Bone marrow (tissue), 2 donors: Measurements from ENCODE around the gene INTS4.
"Not testable (repeated sequence)": the region's sequence is repeated elsewhere in the genome, so short reads cannot be mapped to it uniquely, and the experiment has no call there.

Experiments used
- DNase-seq, 2 donors: peaks; one replicate each; lab custom pipeline; 2025; lab: John Stamatoyannopoulos, UW

INTS4 gene

GRCh38 chr11:77878247-77878646 is 116.2 kb downstream of the INTS4 start:
- DNase-seq = not testable (repeated sequence)

- no peak for DNase-seq
These were observed 118.4 kb downstream of the INTS4 start for GRCh38 chr11:77876045-77876444.

- no peak for DNase-seq
These were observed 120.3 kb downstream of the INTS4 start for GRCh38 chr11:77874206-77874605.

- DNase-seq = no peak
These were observed 121.1 kb downstream of the INTS4 start for GRCh38 chr11:77873345-77873744.

- DNase-seq = no peak
These were observed 122.6 kb downstream of the INTS4 start for GRCh38 chr11:77871855-77872254.

- DNase-seq = no peak
These were observed 125.7 kb downstream of the INTS4 start for GRCh38 chr11:77868744-77869143.

GRCh38 chr11:77866336-77866735 is 128.1 kb downstream of the INTS4 start:
- no peak for DNase-seq

- DNase-seq = no peak
These were observed 128.7 kb downstream of the INTS4 start for GRCh38 chr11:77865805-77866204.

GRCh38 chr11:77861444-77861843 is 133.0 kb downstream of the INTS4 start:
- not testable (repeated sequence) for DNase-seq

- DNase-seq = not testable (repeated sequence)
These were observed 136.5 kb downstream of the INTS4 start for GRCh38 chr11:77857906-77858457.

GRCh38 chr11:77854838-77855237 is 139.6 kb downstream of the INTS4 start:
- DNase-seq = no peak

- no peak for DNase-seq
These were observed 143.0 kb downstream of the INTS4 start for GRCh38 chr11:77851503-77851902.

- not testable (repeated sequence) for DNase-seq
These were observed 150.8 kb downstream of the INTS4 start for GRCh38 chr11:77843700-77844099.

- peak in 1 of 2 donors; percentile 31 for DNase-seq
These were observed 151.9 kb downstream of the INTS4 start for GRCh38 chr11:77842441-77843121.

GRCh38 chr11:77833302-77833701 is 161.2 kb downstream of the INTS4 start:
- DNase-seq = no peak

- DNase-seq = no peak
These were observed 165.5 kb downstream of the INTS4 start for GRCh38 chr11:77828926-77829325.
